NCI-H2107 treated with DMSO at 0.1 percent for 48 hours (cell line): ENCODE measurements around the gene EZH1.
A peak's percentile ranks its signal among the peaks of the same experiment; 100 is the strongest.
"Not testable (repeated sequence)": the region's sequence is repeated elsewhere in the genome, so short reads cannot be mapped to it uniquely, and the experiment has no call there.

Experiments used
- DNase-seq: peaks from one replicate; lab custom pipeline; 2025; ENCODE audit not compliant: unreplicated experiment; lab: John Stamatoyannopoulos, UW

Gene EZH1

DNA sequence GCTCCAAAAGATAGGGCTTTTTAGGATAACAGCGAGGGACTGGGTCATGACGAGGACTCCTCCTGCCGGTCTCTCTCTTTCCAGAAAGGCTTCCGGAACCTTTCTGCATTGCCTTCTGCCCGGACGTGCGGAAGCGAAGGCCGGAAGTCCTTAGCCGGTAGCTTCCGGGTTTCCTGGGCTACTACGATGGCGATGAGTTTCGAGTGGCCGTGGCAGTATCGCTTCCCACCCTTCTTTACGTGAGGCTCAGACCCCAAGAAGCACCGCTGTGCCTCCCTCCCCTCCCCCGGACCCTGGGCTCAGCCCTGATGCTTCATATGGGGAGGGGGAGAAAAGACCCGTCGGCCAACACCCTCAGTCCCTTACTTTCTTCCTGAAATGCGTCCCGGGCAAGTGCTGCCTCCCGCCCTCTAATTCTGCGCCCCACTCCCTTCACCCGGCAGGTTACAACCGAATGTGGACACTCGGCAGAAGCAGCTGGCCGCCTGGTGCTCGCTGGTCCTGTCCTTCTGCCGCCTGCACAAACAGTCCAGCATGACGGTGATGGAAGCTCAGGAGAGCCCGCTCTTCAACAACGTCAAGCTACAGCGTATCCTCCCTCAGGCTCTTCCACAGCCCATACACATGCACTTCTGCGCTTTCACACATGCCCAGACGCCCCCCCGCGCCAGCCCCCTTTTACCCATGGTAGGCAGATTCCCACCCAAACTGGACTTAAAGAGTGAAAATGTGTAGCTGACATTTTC, 28.6 kb upstream of the EZH1 start, which contains the start of gene VPS25:
VPS25 (plus strand) TSS at position 160 of the 746 bp plus-strand sequence; CDS start at position 187, 27 bp downstream.
- peak; percentile 55 for DNase-seq

DNA sequence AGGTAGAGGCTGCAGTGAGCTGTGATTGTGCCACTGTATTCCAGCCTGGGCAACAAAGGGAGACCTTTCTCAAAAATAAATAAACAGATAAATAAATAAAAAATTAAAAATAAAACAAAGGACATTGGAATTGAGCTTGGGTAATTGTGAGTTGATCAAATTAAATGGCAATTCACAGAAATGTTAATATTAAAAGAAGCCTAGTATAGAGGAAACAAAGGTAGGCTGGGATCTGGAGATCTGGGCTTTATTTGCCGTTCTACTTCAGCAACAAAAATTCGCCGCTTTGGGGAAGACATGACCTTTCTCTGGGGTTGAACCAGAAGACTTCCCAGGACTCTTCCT, 28.1 kb upstream of the EZH1 start:
- DNase-seq = no peak

DNA sequence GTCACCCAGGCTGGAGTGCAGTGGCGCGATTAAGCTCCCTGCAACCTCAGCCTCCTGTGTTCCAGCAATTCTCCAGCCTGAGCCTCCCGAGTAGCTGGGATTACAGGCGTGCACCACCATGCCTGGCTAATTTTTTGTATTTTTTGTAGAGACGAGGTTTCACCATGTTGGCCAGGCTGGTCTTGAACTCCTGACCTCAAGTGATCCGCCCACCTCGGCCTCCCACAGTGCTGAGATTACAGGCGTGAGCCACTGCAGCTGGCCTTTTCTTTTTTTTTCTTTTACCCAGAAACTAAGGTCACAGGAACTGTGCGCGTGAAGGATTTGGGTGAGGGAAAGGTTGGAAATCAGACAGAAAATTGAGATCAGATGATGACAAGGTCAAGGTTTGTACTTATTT, 25.1 kb upstream of the EZH1 start:
- DNase-seq = not testable (repeated sequence)

DNA sequence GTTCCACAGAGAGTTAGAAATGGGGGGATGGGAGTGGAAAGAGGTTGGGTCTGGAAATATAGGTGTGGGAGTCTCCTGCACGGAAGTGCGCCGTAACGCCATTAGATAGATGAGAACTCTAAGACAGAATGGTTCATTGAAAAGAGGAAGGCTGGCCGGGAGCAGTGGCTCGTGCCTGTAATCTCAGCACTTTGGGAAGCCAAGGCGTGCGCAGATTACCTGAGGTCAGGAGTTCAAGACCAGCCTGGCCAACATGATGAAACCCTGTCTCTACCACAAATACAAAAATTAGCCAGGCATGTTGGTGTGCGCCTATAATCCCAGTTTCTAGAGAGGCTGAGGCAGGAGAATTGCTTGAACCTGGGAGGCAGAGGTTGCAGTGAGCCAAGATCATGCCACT, 23.2 kb upstream of the EZH1 start:
- DNase-seq = not testable (repeated sequence)

DNA sequence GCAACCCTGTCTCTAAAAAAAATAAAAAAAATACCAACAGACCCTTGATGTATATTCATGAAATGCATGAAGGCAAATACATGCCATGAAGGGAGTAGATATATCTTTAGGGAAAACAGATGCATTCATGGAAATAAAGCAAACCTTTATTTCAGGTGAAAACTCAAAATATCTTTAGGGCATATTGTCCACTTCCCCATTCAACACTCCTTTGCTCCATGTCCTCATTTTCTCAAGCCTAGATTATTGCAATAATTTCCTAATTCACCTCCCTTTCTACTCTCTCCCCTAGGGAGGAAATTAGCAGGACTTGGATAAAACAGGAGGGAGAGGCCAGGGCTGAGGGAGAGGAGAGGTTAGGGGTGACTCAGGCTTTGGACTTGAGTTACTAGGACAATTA, 22.7 kb upstream of the EZH1 start:
- no peak for DNase-seq

DNA sequence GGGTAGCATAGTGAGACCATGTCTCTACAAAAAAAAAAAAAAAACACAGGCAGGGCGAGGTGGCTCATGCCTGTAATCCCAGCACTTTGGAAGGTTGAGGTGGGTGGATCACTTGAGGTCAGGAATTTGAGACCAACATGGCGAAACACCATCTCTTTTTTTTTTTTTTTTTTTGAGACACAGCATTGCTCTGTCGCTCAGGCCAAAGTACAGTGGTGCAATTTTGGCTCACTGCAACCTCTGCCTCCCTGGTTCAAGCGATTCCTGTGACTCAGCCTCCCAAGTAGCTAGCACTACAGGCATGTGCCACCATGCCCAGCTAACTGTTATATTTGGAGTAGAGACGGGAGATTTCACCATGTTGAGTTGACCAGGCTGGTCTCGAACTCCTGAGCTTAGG, 21.3 kb upstream of the EZH1 start:
- no peak for DNase-seq

DNA sequence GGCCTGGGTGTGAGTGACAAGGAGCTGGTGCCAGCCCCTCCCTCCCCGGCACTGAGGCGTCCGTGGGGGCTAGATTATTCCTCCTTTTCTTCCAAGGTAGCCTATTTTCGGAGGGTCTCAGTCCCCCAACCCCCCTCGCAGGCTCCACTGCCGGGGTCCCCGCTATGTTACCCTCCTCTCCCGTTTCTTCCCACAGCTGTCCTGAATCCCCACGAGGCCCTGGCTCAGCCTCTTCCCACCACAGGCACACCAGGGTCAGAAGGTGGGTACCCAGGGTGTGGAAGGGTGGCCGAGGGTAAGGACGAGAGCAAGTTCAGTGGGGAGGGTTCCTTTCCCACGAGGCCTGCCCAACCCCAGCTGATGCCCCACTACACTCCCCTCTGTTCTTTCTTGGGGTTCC, 16.8 kb upstream of the EZH1 start:
- no peak for DNase-seq

DNA sequence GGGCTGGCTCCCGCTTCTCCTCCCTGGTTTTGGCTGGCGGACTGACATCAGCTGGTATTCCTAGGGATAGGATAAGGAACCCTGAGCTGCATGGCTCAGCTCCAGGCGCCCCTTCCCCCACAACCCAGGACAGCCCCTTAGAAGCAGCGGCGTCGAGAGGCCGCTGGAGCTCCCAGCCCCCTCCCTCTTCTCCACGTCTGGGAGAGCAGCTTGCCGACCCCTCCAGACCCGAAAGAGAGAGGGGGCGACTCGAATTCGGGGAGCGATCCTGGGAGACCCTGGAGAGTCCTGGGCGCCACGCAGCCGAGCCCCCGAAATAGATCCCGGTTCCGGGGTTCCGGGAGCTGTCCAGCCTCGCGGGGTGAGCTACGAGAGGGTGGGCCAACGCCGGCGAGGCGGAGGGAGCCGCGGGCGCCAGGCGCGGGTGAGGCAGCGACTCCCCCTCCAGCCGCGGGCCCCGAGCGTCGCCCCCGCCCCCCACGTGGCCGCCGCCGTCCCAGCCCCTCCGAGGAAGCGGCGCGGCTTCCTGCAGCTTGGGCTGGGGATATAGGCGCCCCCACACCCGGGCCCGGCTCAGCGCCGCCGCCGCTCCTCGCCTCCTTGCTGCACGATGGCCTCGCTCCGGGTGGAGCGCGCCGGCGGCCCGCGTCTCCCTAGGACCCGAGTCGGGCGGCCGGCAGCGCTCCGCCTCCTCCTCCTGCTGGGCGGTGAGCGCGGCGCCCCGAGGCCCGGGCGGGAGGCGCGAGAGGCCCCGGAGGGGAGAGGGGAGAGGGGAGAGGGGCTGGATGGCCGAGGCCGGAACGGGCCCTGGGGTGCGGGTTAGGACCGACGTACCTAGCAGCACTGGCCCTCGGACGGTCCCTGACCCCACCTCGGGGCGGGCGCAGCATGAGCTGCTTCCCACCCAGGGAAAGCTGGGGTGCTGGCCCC, 16.1 kb upstream of the EZH1 start, which contains the start of gene RAMP2:
RAMP2 (plus strand) TSS at position 576 of the 930 bp plus-strand sequence; CDS start at position 611, 35 bp downstream.
- DNase-seq = no peak

DNA sequence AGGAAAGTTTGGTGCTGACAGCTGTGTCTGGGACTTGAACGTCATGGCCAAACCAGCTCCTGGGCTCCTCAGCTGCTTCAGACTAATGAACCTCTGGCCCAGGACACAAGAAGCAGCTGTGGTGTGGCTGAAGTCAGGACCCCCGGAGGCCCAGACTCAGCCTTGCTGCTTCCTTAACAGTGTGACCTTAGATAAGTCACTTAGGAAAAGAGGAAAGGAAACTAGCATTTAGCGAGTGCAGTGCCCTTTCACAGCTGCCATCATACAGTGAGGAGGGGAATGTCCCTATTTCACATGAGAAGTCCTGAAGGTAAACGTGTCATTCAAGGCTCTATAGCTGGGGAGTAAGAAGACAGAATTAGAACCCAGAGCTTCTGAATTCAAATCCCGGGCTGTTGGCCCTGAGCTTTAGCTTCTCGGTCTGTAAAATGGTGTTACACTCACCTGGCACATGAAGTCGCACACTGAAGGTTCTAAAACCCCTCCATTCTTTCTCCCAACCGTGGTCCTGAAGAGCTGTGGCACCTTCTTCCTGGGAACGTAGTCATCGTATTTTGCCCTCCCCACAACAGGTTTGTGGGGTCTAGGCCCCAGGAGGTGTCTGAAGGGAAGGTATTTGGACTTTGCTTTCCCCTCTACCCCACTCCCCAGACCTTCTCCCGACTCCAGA, 15.3 kb upstream of the EZH1 start:
- no peak for DNase-seq

DNA sequence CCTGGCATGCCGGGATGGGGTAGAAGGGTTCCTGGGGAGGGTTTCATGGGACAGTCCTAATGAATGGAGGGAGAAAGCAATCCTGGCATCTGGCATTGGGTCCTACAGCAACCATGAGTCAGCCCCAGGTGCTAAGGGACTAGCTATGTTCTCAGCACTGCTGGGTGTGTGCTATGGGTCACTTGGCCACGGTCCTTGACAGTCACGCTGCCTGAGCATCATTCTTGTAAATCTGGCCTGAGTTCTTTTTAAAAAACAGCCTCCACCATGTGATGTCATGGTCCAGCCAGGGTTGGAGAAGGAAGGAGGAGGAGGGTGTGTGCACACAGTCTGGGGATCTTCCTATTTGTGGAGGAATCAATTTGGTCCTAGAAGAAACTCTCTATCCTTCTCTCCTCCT, 9.9 kb upstream of the EZH1 start:
- DNase-seq = no peak

DNA sequence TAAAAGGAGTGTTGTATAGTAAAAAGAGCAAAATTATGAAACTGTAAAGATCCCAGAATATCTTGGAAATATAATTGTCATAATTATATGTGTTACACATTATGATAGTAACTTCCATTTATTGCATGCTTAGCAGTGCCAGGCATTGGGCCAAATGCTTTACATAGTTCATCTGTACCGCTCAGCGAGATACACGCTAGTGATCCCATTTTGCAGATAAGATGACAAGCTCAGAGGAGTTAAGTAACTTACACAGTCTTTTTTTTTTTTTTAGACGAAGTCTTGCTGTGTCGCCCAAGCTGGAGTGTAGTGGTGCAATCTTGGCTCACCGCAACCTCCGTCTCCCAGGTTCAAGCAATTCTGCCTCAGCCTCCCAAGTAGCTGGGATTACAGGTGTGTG, 6.8 kb upstream of the EZH1 start:
- no peak for DNase-seq

DNA sequence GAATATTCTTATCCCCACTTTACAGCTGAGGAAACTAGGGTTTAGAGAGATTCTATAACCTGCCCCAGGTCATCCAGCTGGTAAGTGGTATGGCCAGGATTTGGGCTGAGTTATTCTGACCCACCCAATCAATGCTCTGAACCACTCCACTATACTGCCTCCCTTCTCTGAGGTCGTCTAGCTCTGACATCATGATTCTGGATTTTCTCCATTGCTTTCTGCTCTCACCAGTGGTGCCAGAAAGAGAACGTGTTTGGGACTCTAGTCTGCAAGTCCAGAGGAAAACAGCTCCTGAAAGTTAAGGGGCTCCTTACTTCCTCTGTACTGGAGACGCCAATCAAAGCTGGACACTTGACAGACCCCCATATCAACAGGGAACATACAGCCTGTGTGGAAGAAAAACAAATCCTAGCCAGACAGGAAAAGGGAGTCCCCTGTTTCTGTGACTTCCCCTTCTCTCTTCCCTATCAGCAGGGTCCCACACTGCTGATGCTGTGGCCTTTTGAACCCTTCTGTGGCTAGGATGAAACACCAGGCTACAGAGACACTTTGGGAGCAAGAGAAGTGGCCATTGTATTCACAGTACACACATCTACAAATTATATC, 6.0 kb upstream of the EZH1 start:
- no peak for DNase-seq

DNA sequence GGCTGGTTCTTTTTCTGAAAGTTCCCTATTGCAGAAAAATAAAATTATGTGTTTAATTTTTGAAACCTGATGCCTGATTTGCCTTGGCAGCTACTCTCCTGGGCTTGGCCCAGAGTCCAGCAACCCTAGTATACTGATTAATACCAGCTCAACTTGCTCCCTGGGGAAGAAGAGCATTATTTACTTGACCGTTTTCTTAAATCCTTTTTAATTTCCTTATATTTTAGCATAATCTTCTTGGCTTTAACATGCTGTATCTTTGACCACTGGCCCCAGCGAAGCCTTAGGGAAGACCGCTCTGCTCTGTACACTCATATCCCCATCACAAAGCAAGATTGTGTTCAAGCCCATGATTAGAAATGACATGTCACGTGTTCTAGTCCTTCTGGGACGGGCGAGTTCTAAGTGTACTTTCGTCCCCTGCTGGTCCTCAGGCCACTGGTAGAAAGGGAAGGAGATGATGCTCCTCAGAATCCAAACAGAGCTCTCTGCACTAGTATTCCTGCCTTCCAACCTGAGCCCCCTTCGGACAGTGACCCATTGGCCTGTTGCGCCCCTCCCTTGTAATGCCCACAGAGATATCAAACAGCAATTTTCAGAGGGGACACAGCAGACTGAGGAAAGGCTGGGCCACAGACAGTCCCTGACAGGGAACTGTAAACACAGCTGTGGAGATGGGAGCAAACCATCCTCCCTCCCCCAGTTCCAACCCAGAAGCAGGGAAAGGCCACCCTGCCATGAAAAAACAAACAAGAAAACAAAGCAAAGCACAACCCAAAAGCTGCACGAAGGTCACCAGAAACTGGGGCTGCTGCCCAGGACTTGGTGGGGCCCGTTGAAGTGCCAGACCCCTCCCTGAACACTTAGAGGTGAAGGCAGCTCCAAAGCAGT, 4.3 kb upstream of the EZH1 start:
- no peak for DNase-seq

DNA sequence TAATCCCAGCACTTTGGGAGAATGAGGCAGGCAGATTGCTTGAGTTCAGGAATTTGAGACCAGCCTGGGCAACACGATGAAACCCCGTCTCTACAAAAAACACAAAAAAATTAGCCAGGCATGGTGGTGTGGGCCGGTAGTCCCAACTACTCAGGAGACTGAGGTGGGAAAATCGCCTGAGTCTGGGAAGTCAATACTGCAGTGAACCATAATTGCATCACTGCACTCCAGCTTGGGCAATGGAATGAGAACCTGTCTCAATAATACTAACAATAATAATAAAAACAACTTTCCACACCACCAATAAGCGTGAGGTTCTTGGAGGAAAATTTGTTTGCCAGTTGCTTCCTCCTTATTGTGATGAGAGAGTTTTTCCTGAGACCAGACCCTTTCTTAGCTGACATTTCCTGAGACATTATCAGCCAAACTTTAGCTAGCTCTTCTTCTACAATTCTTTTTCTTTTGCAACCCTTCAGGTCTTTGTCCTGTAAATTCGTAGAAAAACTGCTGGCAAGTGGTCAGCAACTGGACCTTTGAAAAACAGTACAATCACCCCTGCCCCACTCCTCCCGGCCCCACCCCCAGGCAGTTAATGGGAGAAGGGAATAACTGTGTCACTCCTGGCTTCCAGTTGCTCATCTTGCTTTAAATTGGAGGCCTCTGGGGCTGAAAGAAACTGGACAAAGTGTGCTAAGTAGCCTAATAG, 3.5 kb upstream of the EZH1 start:
- no peak for DNase-seq

DNA sequence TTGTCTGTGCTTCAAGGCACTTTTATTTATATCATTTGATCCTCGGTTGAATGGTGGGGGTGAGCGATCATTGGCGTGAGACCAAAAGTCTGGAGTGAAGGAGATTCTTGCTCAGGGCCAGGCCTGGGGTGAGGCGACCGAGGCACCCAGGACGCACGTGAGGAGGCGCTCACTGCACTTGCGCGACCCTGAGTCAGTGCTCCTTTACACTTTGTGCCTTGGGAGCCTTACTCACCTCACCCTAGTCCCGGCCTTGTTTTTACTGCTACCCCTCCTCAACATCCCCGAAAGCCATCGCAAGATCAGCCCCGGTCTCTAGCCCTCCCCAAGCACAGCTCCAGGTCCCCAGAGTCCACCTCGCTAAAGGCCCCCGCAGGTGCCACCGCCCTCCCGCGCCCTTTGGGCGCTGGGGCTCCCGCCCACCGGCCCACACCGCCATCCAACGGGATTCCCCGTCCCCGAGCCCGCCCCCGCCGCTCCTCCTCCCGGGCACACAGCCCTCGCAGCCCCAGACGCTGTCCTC, 496 bp downstream of the EZH1 start:
- no peak for DNase-seq

DNA sequence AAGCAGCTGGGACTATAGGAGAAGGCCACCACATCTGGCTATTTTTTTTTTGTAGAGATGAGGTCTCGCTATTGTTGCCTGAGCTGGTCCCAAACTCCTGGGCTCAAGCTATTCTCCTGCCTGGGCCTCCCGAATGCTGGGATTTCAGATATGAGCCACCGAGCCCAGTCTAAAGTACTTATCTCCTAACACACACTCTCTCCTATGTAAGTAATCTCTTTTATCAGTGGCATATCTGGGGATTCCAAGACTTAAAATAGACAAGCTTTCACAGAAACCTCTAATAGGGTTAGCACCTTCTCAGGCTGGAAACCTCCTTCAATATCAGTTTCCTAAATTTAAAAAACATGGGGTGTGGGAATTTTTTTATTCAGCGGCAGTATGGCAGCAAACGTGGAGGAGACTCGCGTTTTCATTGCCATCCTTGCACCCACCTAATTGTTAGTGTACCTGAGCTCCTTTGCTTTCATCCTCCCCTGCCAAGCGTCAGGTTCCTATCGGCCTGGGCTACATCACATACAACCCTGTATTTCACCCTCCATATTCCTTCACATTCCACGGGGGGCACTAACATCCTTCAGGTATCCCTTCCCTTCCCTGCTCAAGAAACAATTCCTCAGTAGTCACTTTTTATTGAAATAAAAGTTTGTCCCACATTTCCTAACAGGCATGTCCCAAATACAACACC, 1.1 kb downstream of the EZH1 start:
- DNase-seq = no peak

DNA sequence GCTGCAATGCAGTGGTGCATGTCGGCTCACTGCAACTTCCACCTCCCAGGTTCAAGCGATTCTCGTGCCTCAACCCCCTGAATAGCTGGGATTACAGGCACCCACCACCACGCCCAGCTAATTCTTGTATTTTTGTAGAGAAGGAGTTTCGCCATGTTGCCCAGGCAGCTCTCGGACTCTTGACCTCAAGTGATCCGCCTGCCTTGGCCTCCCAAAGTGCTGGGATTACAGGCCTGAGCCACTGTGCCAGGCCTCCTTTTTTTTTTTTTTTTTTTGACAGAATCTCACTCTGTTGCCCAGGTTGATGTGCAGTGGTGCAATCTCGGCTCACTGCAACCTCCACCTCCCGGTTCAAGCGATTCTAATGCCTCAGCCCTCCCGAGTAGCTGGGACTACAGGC, 1.9 kb downstream of the EZH1 start:
- DNase-seq = not testable (repeated sequence)

DNA sequence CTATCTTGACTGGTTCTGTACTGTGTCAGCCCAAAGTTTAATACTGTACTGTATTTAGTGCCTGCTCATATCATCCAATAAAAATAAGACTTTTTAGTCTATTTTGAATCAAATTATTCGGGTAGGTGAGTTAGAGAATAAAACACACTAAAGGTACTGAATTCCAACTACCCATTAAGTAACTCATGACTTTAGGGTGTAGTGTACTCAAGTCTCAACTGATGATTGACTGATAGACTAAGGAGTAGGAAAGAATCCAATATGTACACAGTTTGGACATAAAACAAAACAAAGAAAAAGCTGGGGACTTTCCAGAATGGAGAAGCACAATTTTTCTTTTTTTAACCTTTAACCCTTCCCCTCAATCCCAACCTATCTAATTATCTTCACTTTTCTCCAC, 4.1 kb downstream of the EZH1 start:
- DNase-seq = no peak

DNA sequence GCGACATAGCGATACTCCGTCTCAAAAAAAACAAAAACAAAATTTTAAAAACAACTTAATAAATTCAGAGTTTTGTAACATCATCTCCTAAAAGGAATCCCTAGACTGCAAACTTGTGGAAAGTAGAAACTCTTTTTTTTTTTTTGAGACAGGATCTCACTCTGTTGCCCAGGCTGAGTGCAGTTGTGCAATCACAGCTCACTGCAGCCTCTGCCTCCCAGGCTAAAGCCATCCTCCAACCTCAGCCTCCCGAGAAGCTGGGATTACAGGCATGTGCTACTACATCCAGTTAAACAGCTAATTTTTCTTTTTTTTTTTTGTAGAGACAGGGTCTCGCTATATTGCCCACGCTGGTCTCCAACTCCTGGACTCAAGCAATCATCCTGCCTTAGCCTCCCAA, 19.7 kb downstream of the EZH1 start:
- no peak for DNase-seq
